H9 (cell line): ENCODE results near the gene CNGB1. TPM values are rescaled to one million over a fixed set of nuclear protein-coding genes. Genes with fewer than 3 reads are reported as not detected.

Experiments used
- DNase-seq: peaks from one replicate; pipeline ENCODE4 v3.0.0-alpha.2; 2017
- H2AFZ ChIP-seq: one replicate; pipeline ENCODE4 v1.6.1; 2013; ENCODE audit warnings: mild to moderate bottlenecking, low read length, control low read depth, moderate library complexity
- H2AK5ac ChIP-seq: 2 replicates; pipeline ENCODE4 v1.6.1; 2013; ENCODE audit warnings: low read length, control low read depth, mixed read lengths; ENCODE audit not compliant: insufficient read length
- H2BK120ac ChIP-seq: one replicate; pipeline ENCODE4 v1.6.1; 2013; ENCODE audit warnings: low read depth, mild to moderate bottlenecking, low read length, control low read depth, inconsistent platforms; ENCODE audit not compliant: poor library complexity, severe bottlenecking
- H2BK12ac ChIP-seq: 2 replicates; pipeline ENCODE4 v1.6.1; 2013; ENCODE audit warnings: low read length, control low read depth, mixed read lengths, low read depth; ENCODE audit not compliant: insufficient read length
- H2BK15ac ChIP-seq: 2 replicates; pipeline ENCODE4 v1.6.1; 2013; ENCODE audit warnings: low read depth, low read length, control low read depth
- H2BK20ac ChIP-seq: one replicate; pipeline ENCODE4 v1.6.1; 2013; ENCODE audit warnings: low read depth, mild to moderate bottlenecking, low read length, control low read depth, inconsistent platforms; ENCODE audit not compliant: poor library complexity, severe bottlenecking
- H2BK5ac ChIP-seq: 2 replicates; pipeline ENCODE4 v1.6.1; 2013; ENCODE audit warnings: low read length, control low read depth, mixed read lengths; ENCODE audit not compliant: insufficient read length
- H3K14ac ChIP-seq: 2 replicates; pipeline ENCODE4 v1.6.1; 2013; ENCODE audit warnings: low read length, control low read depth; ENCODE audit not compliant: insufficient read depth
- H3K18ac ChIP-seq: 2 replicates; pipeline ENCODE4 v1.6.1; 2013; ENCODE audit warnings: low read depth, mild to moderate bottlenecking, mixed read lengths, low read length, control low read depth; ENCODE audit not compliant: insufficient read length
- H3K23ac ChIP-seq: 2 replicates; pipeline ENCODE4 v1.6.1; 2013; ENCODE audit warnings: low read length, control low read depth, mixed read lengths, low read depth; ENCODE audit not compliant: insufficient read length
- H3K23me2 ChIP-seq: 2 replicates; pipeline ENCODE4 v1.6.1; 2013; ENCODE audit warnings: low read depth, mild to moderate bottlenecking, mixed read lengths, low read length, control low read depth; ENCODE audit not compliant: insufficient read length, poor library complexity, severe bottlenecking
- H3K27ac ChIP-seq: 2 replicates; pipeline ENCODE4 v1.5.1; 2013; ENCODE audit warnings: low read length, control low read depth, mixed read lengths, low read depth; ENCODE audit not compliant: insufficient read length
- H3K27me3 ChIP-seq: 2 replicates; pipeline ENCODE4 v1.6.1; 2013; ENCODE audit warnings: low read length, control low read depth, inconsistent platforms; ENCODE audit not compliant: insufficient read depth
- H3K4ac ChIP-seq: 2 replicates; pipeline ENCODE4 v1.6.1; 2013; ENCODE audit warnings: low read depth, mild to moderate bottlenecking, control low read depth, inconsistent platforms, low read length, moderate library complexity
- H3K4me1 ChIP-seq: 2 replicates; pipeline ENCODE4 v1.6.1; 2013; ENCODE audit warnings: low read length, control low read depth, inconsistent platforms; ENCODE audit not compliant: insufficient read depth
- H3K4me2 ChIP-seq: 2 replicates; pipeline ENCODE4 v1.6.1; 2013; ENCODE audit warnings: low read length, control low read depth, mixed read lengths; ENCODE audit not compliant: insufficient read length, insufficient read depth
- H3K56ac ChIP-seq: 2 replicates; pipeline ENCODE4 v1.6.1; 2013; ENCODE audit warnings: low read depth, mild to moderate bottlenecking, mixed read lengths, low read length, control low read depth; ENCODE audit not compliant: insufficient read length
- H3K79me1 ChIP-seq: 2 replicates; pipeline ENCODE4 v1.6.1; 2013; ENCODE audit warnings: low read depth, mild to moderate bottlenecking, moderate library complexity, low read length, control low read depth, inconsistent platforms; ENCODE audit not compliant: insufficient read depth, poor library complexity, severe bottlenecking
- H3K79me2 ChIP-seq: 2 replicates; pipeline ENCODE4 v1.6.1; 2013; ENCODE audit warnings: low read length, control low read depth, inconsistent platforms; ENCODE audit not compliant: insufficient read depth
- H3K9ac ChIP-seq: 2 replicates; pipeline ENCODE4 v1.6.1; 2013; ENCODE audit warnings: low read length, control low read depth, mixed read lengths; ENCODE audit not compliant: insufficient read length; ENCODE audit errors: extremely low read depth
- H3K9me3 ChIP-seq: one replicate; pipeline ENCODE4 v1.6.1; 2013; ENCODE audit warnings: low read depth, low read length, inconsistent platforms; ENCODE audit not compliant: control insufficient read depth
- H3T11ph ChIP-seq: one replicate; pipeline ENCODE4 v1.6.1; 2013; ENCODE audit warnings: mild to moderate bottlenecking, low read length, control low read depth, inconsistent platforms
- H4K20me1 ChIP-seq: one replicate; pipeline ENCODE4 v1.6.1; 2013; ENCODE audit not compliant: control insufficient read depth, insufficient read length, insufficient read depth
- H4K5ac ChIP-seq: 2 replicates; pipeline ENCODE4 v1.6.1; 2013; ENCODE audit warnings: low read depth, mild to moderate bottlenecking, mixed read lengths, low read length, control low read depth; ENCODE audit not compliant: insufficient read length
- H4K8ac ChIP-seq: replicated peaks from 2 replicates; pipeline ENCODE4 v1.6.1; 2013; ENCODE audit warnings: low read length, control low read depth, mixed read lengths, low read depth; ENCODE audit not compliant: insufficient read length
- H4K91ac ChIP-seq: 2 replicates; pipeline ENCODE4 v1.6.1; 2013; ENCODE audit warnings: low read depth, mild to moderate bottlenecking, moderate library complexity, mixed read lengths, low read length, control low read depth; ENCODE audit not compliant: insufficient read length
- H3K27ac Mint-ChIP-seq, 3 experiments: 2 replicates in 2 of 3; 3 replicates in 1 of 3; pipeline ENCODE4 v1.8.0; 2020 to 2021; ENCODE audit warnings: mixed read lengths in 3 of 3, mild to moderate bottlenecking in 1 of 3, moderate library complexity in 1 of 3
- H3K27me3 Mint-ChIP-seq: 2 replicates; pipeline ENCODE4 v1.8.0; 2021; ENCODE audit warnings: low read depth, mild to moderate bottlenecking, moderate library complexity, mixed read lengths
- H3K36me3 Mint-ChIP-seq, 3 experiments: 2 replicates in 2 of 3; 3 replicates in 1 of 3; pipeline ENCODE4 v1.8.0; 2020 to 2021; ENCODE audit warnings: low read depth in 3 of 3, mixed read lengths in 3 of 3; ENCODE audit not compliant: insufficient read depth in 1 of 3
- H3K4me1 Mint-ChIP-seq, 2 experiments: 2 replicates each; pipeline ENCODE4 v1.8.0; 2020; ENCODE audit warnings: mixed read lengths in 2 of 2
- H3K4me3 Mint-ChIP-seq, 2 experiments: 2 replicates in 1 of 2; 3 replicates in 1 of 2; pipeline ENCODE4 v1.8.0; 2020 to 2021; ENCODE audit warnings: mild to moderate bottlenecking in 2 of 2, mixed read lengths in 2 of 2, moderate library complexity in 1 of 2
- H3K9me3 Mint-ChIP-seq, 2 experiments: 2 replicates in 1 of 2; 3 replicates in 1 of 2; pipeline ENCODE4 v1.8.0; 2020; ENCODE audit warnings: mild to moderate bottlenecking in 2 of 2, mixed read lengths in 2 of 2, moderate library complexity in 1 of 2
- CTCF ChIP-seq: fragments of 200-600 bp; sonication (generic); conservative IDR thresholded peaks from 3 replicates; pipeline ENCODE4 v1.8.0; 2021; ENCODE audit warnings: antibody characterized with exemption, mild to moderate bottlenecking
- WGBS: extraction: QIAGEN DNeasy Blood & Tissue Kit; methylation state at CpG from one replicate; pipeline ENCODE4 v1.1.7; 2013; ENCODE audit warnings: missing lambda C conversion rate, low lambda C conversion rate, mixed read lengths; ENCODE audit not compliant: insufficient read length; ENCODE audit errors: extremely low coverage; 5-methylcytosine and 5-hydroxymethylcytosine counted together
- total RNA-seq: library from RNA; stranded (reverse); gene quantifications from 2 replicates; pipeline ENCODE4 v1.2.1, GENCODE V29; 2021

The CNGB1 gene
- total RNA-seq, 1 experiment from 2014 or later = not detected

GRCh38 chr16:57863434-57864160, 107.3 kb downstream of the CNGB1 start:
- H2BK15ac ChIP-seq = no peak overlapping the region
- H3K27ac Mint-ChIP-seq = peak overlapping the region in 2 of 3 experiments; percentile 52 to 74; a peak in 4 of 7 replicates
- no peak overlapping the region for H3T11ph ChIP-seq
- DNase-seq = peak; percentile 69
- no peak overlapping the region for H3K56ac ChIP-seq
- peak overlapping the region; percentile 45 for H3K27ac ChIP-seq
- peak overlapping the region; percentile 21 for H3K4me2 ChIP-seq
- no peaks in the 10 kb centered on the region; the same call in none of the 2 replicates for H3K4me1 ChIP-seq
- H4K20me1 ChIP-seq = no peaks in the 10 kb centered on the region
- no peak overlapping the region for H2AFZ ChIP-seq
- no peak overlapping the region for H4K5ac ChIP-seq
- H3K23ac ChIP-seq = no peak overlapping the region
- TF ChIP-seq CTCF = peak; percentile 56; the same call in 2 of the 3 replicates
- no peaks in the 10 kb centered on the region for H3K9me3 Mint-ChIP-seq
- H4K8ac ChIP-seq = no peak overlapping the region
- H2BK20ac ChIP-seq = no peak overlapping the region
- no peaks in the 10 kb centered on the region for H3K79me2 ChIP-seq
- no peaks in the 10 kb centered on the region; the same call in 1 of the 2 replicates for H3K27me3 Mint-ChIP-seq
- no peaks in the 10 kb centered on the region for H3K79me1 ChIP-seq
- H2AK5ac ChIP-seq = no peak overlapping the region
- no peaks in the 10 kb centered on the region for H3K27me3 ChIP-seq
- peak overlapping the region in 1 of 2 experiments; percentile 57; a peak in 3 of 5 replicates for H3K4me3 Mint-ChIP-seq
- no peak overlapping the region for H3K18ac ChIP-seq
- peaks cover 24 to 29% of the 10 kb centered on the region in 2 experiments for H3K4me1 Mint-ChIP-seq
- no peak overlapping the region for H3K9ac ChIP-seq
- no peaks in the 10 kb centered on the region for H3K9me3 ChIP-seq
- no peak overlapping the region for H3K14ac ChIP-seq
- H4K91ac ChIP-seq = no peak overlapping the region
- H3K4ac ChIP-seq = no peak overlapping the region
- no peak overlapping the region for H2BK120ac ChIP-seq
- no peak overlapping the region for H2BK12ac ChIP-seq
- WGBS = no CpG with 5 or more reads among the region's 5 CpGs
- H3K36me3 Mint-ChIP-seq = no peaks in the 10 kb centered on the region
- no peak overlapping the region for H2BK5ac ChIP-seq
- no peaks in the 10 kb centered on the region for H3K23me2 ChIP-seq
